ENCODE measurements around the gene INTS12. TPM values are rescaled to one million over a fixed set of nuclear protein-coding genes. Genes with fewer than 3 reads are reported as not detected.

Gene INTS12
- total RNA-seq, 1 donor from 2014 or later, result 20.2 TPM

DNA sequence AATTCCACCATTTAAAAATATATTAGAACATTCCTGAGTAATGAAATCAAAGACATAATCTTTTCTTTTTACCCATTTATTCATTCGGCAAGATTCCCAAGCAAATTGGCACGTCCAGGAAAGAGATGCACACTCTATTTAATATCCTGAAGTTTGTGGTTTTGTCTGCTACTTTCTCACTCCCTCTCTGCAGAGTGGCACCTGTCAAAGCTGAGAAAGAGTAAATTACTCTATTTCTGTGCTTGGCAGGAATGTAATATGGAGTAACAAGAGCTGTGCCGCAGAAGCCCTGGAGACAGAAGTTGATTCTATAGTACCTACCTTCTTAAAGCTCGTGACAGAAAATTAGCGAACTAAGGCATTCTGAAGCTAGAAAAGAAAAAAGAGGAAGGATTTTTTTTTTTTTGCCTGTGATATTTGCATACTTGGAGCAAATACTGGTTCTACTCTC is 5.6 kb upstream of the INTS12 start:
- ATAC-seq, result peak; percentile 46

GRCh38 chr4:105712766-105713165 is 4.3 kb upstream of the INTS12 start:
- H3K4me1 ChIP-seq, result peaks cover 19% of the 10 kb centered on the region
- no peak overlapping the region for H3K27ac ChIP-seq
- ATAC-seq (no peak), DNase-seq (no peak)
- H3K27me3 ChIP-seq, result no peaks in the 10 kb centered on the region
- no peak overlapping the region for H3K4me3 ChIP-seq
- no peaks in the 10 kb centered on the region for H3K36me3 ChIP-seq
- TF ChIP-seq, protein P1, sequence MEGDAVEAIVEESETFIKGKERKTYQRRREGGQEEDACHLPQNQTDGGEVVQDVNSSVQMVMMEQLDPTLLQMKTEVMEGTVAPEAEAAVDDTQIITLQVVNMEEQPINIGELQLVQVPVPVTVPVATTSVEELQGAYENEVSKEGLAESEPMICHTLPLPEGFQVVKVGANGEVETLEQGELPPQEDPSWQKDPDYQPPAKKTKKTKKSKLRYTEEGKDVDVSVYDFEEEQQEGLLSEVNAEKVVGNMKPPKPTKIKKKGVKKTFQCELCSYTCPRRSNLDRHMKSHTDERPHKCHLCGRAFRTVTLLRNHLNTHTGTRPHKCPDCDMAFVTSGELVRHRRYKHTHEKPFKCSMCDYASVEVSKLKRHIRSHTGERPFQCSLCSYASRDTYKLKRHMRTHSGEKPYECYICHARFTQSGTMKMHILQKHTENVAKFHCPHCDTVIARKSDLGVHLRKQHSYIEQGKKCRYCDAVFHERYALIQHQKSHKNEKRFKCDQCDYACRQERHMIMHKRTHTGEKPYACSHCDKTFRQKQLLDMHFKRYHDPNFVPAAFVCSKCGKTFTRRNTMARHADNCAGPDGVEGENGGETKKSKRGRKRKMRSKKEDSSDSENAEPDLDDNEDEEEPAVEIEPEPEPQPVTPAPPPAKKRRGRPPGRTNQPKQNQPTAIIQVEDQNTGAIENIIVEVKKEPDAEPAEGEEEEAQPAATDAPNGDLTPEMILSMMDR (IDR thresholded peaks at IDR 0.05), result no peak
- H3K9me3 ChIP-seq, result no peaks in the 10 kb centered on the region
- intact Hi-C loops (cut with DNase I), result no loop called here

More for the DNA sequence above, 5.6 kb upstream of the INTS12 start:
- TF ChIP-seq, protein P1 (IDR thresholded peaks at IDR 0.05), result no peak
- peaks cover 18% of the 10 kb centered on the region for H3K4me1 ChIP-seq
- no peak for DNase-seq
- H3K4me3 ChIP-seq, result no peak overlapping the region
- no peaks in the 10 kb centered on the region for H3K9me3 ChIP-seq
- intact Hi-C loops (cut with DNase I), result no loop called here
- H3K36me3 ChIP-seq, result no peaks in the 10 kb centered on the region
- no peak overlapping the region for H3K27ac ChIP-seq
- no peaks in the 10 kb centered on the region for H3K27me3 ChIP-seq

DNA sequence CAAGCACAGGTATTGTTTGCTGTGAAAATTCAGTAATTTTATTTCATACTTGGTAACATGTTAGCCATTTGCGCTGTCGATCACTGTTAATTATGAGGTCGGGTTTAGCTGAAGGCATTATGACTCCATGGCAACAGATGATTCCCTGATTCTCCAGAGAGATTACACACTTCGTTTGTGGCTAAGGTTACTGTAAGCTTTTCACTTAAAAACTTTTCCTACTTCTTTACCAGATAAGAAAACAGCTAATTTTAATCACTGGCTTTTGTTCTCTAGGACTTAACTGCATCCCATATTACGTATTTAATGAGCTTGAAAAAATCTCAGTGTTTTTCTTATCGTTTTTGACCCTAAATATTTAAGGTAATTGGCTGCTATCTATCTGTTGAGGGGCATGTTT is 2.2 kb upstream of the INTS12 start:
- Histone ChIP-seq H3K36me3 (no peaks in the 10 kb centered on the region), H3K27ac (no peak overlapping the region), H3K4me1 (peaks cover 25% of the 10 kb centered on the region), H3K9me3 (no peaks in the 10 kb centered on the region), H3K27me3 (no peaks in the 10 kb centered on the region), H3K4me3 (no peak overlapping the region)
- DNase-seq (no peak), ATAC-seq (no peak)
- TF ChIP-seq, protein P1 (IDR thresholded peaks at IDR 0.05), result no peak
- intact Hi-C loops (cut with DNase I), result no loop called here

DNA sequence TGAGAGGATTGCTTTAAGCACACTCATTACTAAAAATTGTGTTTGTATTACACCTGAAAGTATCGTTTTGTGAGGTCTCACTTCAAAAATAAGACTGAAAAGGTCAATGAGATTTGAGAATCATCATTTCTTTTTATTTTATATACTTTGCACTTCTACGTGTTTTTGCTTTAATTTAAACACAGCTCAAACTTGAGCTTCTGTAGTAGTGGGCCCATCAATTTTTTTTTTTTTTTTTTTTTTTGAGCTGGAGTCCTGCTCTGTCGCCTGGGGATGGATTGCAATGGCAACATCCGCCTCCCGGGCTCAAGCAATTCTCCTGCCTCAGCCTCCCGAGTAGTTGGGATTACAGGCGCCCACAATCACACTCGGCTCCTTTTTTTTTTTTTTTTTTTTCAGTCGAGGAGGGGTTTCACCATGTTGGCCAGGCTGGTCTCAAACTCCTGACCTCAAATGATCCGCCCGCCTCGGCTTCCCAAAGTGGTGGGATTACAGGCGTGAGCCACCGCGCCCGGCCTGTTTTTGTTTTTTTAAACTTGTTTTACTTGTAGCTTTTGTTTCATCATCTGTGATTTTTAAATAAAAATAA is 1.6 kb upstream of the INTS12 start:
- Histone ChIP-seq H3K4me1 (peaks cover 20% of the 10 kb centered on the region), H3K27me3 (no peaks in the 10 kb centered on the region), H3K4me3 (no peak overlapping the region), H3K27ac (no peak overlapping the region), H3K9me3 (no peaks in the 10 kb centered on the region), H3K36me3 (no peaks in the 10 kb centered on the region)
- no peak for ATAC-seq
- intact Hi-C loops (cut with DNase I), result no loop called here
- TF ChIP-seq, protein P1 (IDR thresholded peaks at IDR 0.05), result no peak
- no peak for DNase-seq

DNA sequence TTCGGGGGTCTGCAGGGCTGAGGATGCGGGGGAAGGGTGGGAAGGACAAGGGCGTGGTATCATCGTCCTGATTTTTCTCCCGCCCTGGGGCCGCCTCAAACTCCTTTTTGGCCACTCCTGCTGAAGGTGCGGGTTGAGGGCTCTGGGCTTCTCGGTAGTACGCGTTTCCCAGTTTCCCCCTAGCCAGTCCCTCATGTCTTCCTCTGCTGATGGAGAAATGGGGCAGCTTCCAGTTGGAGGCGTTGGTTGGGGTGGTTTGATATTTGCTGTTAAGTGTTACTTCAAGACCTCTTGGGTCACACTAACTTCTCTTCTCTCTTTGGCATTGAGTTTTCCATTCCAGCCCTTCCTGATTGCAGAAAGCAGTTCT is 577 bp upstream of the INTS12 start:
- intact Hi-C loops (cut with DNase I), result no loop called here
- H3K4me1 ChIP-seq, result peaks cover 16% of the 10 kb centered on the region
- no peaks in the 10 kb centered on the region for H3K36me3 ChIP-seq
- TF ChIP-seq, protein P1 (IDR thresholded peaks at IDR 0.05), result no peak
- no peaks in the 10 kb centered on the region for H3K27me3 ChIP-seq
- DNase-seq (no peak), ATAC-seq (peak; percentile 24)
- H3K27ac ChIP-seq, result peak overlapping the region; percentile 80
- H3K4me3 ChIP-seq, result peak overlapping the region; percentile 85
- H3K9me3 ChIP-seq, result no peaks in the 10 kb centered on the region

- H3K27me3 ChIP-seq, result no peaks in the 10 kb centered on the region
- no peak for ATAC-seq
- DNase-seq, result no peak
- peak overlapping the region; percentile 80 for H3K27ac ChIP-seq
- no peaks in the 10 kb centered on the region for H3K9me3 ChIP-seq
- peak overlapping the region; percentile 85 for H3K4me3 ChIP-seq
- TF ChIP-seq, protein P1 (IDR thresholded peaks at IDR 0.05), result no peak
- intact Hi-C loops (cut with DNase I), result no loop called here
- peaks cover 16% of the 10 kb centered on the region for H3K4me1 ChIP-seq
- H3K36me3 ChIP-seq, result no peaks in the 10 kb centered on the region
Observed at GRCh38 chr4:105707782-105708180, 708 bp downstream of the INTS12 start.
